A549 treated with CpdA at 1 μM for 4 hours (cell line): ENCODE results near the gene GDF3. TPM values are rescaled to one million over a fixed set of nuclear protein-coding genes. Genes with fewer than 3 reads are reported as not detected.

Experiments used
- total RNA-seq: library from RNA; stranded (reverse); fragments of 200-300 nt; extraction: Qiagen RNA extraction; gene quantifications from 5 replicates; pipeline ENCODE4 v1.2.3, GENCODE V29; 2022; ENCODE audit warnings: low read depth

The GDF3 gene
- total RNA-seq: not detected in 5 replicates

GRCh38 chr12:7695566-7696197, at the start of gene GDF3:
Gene GDF3, minus strand, starts transcription at chr12:7695775. Its CDS starts 47 bp downstream, at chr12:7695728.

GRCh38 chr12:7711133-7711532, 15.6 kb upstream of the GDF3 start, which contains the start of gene DPPA3:
Gene DPPA3, plus strand, starts transcription at chr12:7711433. Its CDS starts 138 bp downstream, at chr12:7711571.

Other genes starting within 250 kb of the GDF3 start
- not detected in 5 replicates for gene CD163, start 192.0 kb downstream of the GDF3 start, total RNA-seq
- not detected in 5 replicates for gene APOBEC1, start 29.9 kb downstream of the GDF3 start, total RNA-seq
- gene DPPA3, start 15.7 kb upstream of the GDF3 start, total RNA-seq: not detected in 5 replicates
- not detected in 5 replicates for gene CLEC4C, start 51.6 kb upstream of the GDF3 start, total RNA-seq
- not detected in 5 replicates for gene NANOGNB, start 69.4 kb upstream of the GDF3 start, total RNA-seq
- not detected in 5 replicates for gene NANOG, start 93.6 kb upstream of the GDF3 start, total RNA-seq
- 0.03 to 0.08 TPM in 2 of 5 replicates, not detected in the others for gene SLC2A14, start 177.1 kb upstream of the GDF3 start, total RNA-seq
- 3.4 to 6.7 TPM (median 5.2 TPM) in 5 replicates for gene SLC2A3, start 240.4 kb upstream of the GDF3 start, total RNA-seq